ENCODE results near the gene ARHGAP44.

DNA sequence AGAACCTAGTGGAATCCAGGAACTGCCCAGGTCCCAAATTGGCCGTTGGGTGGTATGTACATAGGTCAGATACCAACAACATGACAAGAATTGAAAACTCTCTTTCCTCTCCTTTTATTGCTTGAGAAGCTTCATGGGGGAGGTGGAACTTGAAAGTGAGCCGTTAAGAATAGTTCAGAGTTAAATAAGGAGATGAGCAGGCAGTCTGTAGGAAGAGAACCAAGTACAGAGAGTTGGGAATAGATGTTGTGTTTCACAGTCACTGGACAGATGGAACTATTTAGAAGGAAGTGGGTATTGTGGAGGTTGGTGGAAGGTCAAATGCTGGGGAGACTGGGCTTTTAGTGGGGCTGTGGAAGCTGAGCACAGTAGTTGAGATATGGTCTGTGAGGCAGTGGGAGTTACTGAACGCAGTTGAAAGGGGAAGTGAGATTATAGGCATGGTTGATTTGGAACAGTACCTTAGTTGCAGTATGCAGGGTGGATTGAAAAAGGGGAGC, 26.4 kb downstream of the ARHGAP44 start:
- TF ChIP-seq, protein P1, sequence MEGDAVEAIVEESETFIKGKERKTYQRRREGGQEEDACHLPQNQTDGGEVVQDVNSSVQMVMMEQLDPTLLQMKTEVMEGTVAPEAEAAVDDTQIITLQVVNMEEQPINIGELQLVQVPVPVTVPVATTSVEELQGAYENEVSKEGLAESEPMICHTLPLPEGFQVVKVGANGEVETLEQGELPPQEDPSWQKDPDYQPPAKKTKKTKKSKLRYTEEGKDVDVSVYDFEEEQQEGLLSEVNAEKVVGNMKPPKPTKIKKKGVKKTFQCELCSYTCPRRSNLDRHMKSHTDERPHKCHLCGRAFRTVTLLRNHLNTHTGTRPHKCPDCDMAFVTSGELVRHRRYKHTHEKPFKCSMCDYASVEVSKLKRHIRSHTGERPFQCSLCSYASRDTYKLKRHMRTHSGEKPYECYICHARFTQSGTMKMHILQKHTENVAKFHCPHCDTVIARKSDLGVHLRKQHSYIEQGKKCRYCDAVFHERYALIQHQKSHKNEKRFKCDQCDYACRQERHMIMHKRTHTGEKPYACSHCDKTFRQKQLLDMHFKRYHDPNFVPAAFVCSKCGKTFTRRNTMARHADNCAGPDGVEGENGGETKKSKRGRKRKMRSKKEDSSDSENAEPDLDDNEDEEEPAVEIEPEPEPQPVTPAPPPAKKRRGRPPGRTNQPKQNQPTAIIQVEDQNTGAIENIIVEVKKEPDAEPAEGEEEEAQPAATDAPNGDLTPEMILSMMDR (IDR thresholded peaks at IDR 0.05; ENCODE audit: extremely low read depth in 1 of 2, insufficient read depth in 1 of 2, low read depth in 1 of 2, low read length in 2 of 2), result no peak
- TF ChIP-seq POLR2AphosphoS5 (IDR thresholded peaks at IDR 0.05; ENCODE audit: insufficient read depth, low read depth, low read length), result no peak
- TF ChIP-seq EZH2 (IDR thresholded peaks at IDR 0.05; ENCODE audit: borderline replicate concordance, low read depth, low read length, severe bottlenecking), result no peak
- TF ChIP-seq, protein P2, sequence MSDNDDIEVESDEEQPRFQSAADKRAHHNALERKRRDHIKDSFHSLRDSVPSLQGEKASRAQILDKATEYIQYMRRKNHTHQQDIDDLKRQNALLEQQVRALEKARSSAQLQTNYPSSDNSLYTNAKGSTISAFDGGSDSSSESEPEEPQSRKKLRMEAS (IDR thresholded peaks at IDR 0.05; ENCODE audit: insufficient read depth, insufficient read length), result no peak
- TF ChIP-seq POLR2A (IDR thresholded peaks at IDR 0.05; ENCODE audit: low read depth, low read length), result no peak
- no peak for TF ChIP-seq FOS (IDR thresholded peaks at IDR 0.05; ENCODE audit: borderline replicate concordance, insufficient read depth, low read length)
- no peak for TF ChIP-seq MYC (IDR thresholded peaks at IDR 0.05; ENCODE audit: low read depth, low read length)

Data from endothelial cell of umbilical vein (primary cell).